Embryonic facial prominence (tissue), 1 donor: ENCODE data around the gene UBASH3A.

Experiments
- DNase-seq: peaks from one replicate; pipeline ENCODE4 v3.0.0-alpha.2; 2016; ENCODE audit errors: extremely low spot score

UBASH3A gene

GRCh38 chr21:42411197-42411869, 7.6 kb downstream of the UBASH3A start:
- no peak for DNase-seq

- DNase-seq: no peak
Measured at GRCh38 chr21:42411891-42412635, 8.4 kb downstream of the UBASH3A start.

DNA sequence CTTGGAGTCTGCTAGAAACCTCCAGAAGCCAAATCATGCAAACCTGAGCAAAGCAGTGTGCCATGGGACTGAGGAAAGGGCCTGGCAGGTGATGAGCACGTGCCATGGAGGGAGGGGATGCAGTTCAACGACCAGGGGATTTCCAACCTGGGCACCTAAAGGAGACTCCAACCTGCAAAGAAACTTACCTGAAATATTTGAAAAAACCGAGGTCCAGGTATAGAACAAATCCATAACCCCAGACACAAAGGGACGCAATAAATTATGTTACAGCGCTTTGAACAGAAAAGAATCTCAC, 8.9 kb downstream of the UBASH3A start:
- no peak for DNase-seq

DNA sequence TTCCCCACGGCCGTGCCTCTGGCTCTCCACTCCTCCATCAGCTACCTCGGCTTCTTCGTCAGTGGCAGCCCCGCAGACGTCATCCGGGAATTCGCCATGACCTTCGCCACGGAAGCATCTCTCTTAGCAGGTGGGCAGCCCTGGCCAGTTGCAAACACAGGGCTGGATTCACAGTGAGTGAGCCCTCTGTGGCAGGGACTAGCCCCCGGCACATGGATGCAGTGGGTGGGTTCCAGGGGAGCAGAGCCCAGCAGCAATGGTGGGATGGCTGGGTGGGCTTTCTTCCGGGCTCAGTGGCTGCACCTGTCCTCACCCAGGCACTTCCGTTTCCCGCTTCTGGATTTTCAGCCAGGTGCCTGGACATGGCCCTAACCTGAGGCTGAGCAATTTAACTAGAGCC, 9.4 kb downstream of the UBASH3A start:
- DNase-seq: no peak

DNA sequence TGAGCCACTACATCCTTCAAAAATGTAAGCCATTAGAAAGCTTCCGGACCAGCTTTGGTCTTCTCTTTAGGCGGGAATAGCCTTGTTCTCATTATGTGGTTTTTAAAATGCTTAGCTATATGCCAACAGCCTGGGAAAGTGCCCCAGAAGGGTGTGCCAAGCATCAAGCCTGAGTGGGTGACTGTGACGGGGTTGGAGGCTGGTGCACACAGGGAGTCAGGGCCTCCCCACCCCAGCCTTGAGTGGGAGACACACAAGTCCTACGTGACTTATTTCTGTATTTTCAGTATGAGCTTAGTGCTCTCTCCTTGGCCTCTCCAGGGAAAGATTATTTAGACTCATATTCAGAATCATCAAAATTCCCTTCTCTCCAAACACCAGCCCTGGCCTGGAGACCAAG, 9.8 kb downstream of the UBASH3A start:
- DNase-seq: no peak

DNA sequence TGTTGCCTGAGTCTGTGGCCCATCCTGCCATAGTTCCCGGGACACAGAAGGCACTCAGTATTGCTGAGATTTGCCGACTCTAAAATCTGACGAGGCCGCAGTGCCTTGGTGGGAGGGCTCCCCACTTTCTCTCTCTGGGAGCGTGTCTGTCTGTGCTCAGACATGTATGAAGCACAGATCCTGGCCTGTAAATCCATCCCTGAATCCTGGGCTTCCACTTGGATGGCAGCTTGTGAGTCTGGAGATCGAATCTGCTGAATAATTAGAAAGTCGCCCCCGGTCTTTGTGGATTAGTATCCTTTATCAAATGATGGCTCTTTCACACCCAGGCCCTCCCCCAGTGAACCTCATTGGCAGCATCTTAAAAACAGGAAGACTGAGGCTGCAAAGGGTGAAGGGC, 10.4 kb downstream of the UBASH3A start:
- no peak for DNase-seq

GRCh38 chr21:42414553-42414927, 10.8 kb downstream of the UBASH3A start:
- no peak for DNase-seq

GRCh38 chr21:42414928-42415769, 11.4 kb downstream of the UBASH3A start:
- no peak for DNase-seq

GRCh38 chr21:42417533-42417932, 13.8 kb downstream of the UBASH3A start:
- DNase-seq: no peak

- DNase-seq: no peak
Measured at GRCh38 chr21:42418886-42419285, 15.2 kb downstream of the UBASH3A start.

DNA sequence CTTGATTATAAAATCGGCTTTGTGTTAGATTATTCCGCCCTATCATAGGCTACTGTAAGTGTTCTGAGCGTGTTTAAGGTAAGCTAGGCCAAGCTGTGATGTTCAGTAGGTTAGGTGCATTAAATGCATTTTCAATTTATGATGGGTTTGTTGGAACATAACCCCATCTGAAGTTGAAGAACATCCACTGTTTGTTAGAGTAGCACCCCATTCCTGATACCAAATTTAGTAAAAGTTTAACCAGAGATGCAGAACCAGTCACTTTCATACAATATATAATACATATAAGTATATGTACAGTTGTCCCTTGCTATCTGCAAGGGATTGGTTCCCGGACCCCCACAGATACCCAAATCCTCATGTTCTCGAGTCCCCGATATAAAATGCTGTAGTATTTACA, 16.1 kb downstream of the UBASH3A start:
- no peak for DNase-seq

GRCh38 chr21:42421018-42421793, 17.5 kb downstream of the UBASH3A start:
- no peak for DNase-seq

GRCh38 chr21:42423197-42423675, 19.5 kb downstream of the UBASH3A start:
- no peak for DNase-seq

DNA sequence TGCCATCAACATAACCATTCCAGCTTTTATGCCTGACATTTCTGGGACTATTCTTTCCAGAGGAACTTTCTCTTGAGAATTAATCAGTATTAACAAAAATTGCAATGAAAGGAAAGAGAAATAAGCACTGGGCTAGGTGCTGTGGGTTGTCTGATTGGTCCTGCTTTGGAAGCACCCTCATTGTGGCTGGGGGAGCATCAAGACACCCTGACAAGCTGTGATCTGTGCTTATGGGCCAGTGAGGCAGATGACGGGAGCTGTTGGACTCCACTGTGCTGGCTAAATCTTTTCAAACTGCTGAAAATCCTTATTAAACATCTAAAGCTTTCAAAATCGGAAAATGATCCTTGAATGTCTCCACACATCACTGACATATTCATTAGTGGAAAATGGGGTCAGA, 20.0 kb downstream of the UBASH3A start:
- DNase-seq: no peak

- DNase-seq: no peak
Measured at GRCh38 chr21:42424914-42425541, 21.3 kb downstream of the UBASH3A start.

GRCh38 chr21:42425591-42425990, 21.9 kb downstream of the UBASH3A start:
- no peak for DNase-seq

DNA sequence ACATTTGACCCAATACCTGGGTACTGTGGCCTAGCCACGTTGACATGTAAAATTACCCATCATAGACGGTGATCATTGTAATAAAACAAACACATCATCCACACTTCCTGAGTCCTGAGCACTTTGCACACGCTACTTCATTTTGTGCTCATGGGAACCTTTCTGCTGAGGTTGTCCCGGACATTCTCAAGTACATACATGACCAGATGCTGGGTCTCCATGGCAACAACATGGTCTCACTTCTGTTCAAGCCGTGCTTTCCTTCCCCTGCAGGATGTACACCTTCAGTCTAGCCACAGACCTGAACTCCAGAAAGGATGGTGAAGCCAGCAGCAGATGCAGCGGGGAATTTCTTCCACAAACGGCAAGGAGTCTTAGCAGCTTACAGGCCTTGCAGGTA, 22.7 kb downstream of the UBASH3A start:
- no peak for DNase-seq

DNA sequence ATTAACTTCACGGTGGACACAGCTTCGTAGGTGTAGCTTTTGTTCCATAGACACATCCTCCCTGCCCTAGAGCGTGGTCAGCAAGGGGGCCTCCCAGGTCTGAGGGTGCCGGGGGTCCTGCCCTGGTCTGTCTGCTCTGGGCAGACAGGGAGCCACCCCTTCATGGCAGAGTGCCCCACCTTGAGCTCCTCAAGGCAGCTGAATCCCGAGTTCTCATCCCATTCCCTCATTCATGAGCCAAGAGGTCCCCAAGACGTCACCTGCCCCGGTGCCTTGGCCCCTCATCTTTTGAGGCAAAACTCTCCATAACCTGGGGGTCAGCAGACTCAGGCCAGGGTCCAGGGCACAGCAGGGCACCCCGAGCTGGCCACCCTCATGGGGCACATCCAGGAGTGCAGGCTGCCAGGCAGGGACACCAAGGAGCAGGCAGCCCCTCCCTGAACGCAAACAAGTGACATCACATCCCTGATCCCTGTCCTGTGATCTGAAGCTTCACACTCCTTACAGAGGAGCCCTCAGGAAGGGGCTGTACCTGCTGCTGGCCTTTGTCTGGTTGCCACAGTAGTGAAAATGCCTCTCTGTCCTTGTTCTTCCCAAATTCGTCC, 23.3 kb downstream of the UBASH3A start:
- DNase-seq: no peak

GRCh38 chr21:42427809-42428419, 24.2 kb downstream of the UBASH3A start:
- DNase-seq: no peak

DNA sequence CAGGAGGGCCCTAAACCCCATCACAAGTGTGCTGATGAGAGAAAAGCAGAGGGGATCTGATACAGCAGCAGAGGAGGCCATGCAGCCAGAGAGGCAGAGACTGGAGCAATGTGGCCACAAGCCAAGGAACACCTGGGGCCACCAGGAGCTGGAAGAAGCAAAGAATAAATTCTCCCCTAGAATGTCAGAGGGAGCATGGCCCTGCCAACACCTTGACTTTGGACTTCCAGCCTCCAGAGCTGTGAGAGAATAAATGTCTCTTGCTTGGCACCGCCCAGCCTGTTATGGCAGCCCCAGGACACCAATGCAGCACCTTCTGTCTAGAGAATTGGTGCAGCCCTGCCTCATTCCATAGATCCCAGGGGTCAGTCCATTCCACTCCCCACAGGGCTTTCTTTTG, 25.3 kb downstream of the UBASH3A start:
- no peak for DNase-seq

GRCh38 chr21:42429856-42430255, 26.2 kb downstream of the UBASH3A start:
- no peak for DNase-seq
